Astrocyte (in vitro differentiated cells and primary cell): ENCODE data around the gene DLL1.

ENCODE experiments used
- EZH2 ChIP-seq: IDR thresholded peaks from 2 replicates; pipeline ENCODE4 v1.6.1; 2012; ENCODE audit warnings: mild to moderate bottlenecking, low read length, inconsistent platforms; ENCODE audit not compliant: insufficient read depth
- TF ChIP-seq, protein P1 (sequence below): IDR thresholded peaks from 2 replicates; pipeline ENCODE4 v1.5.1; 2011; ENCODE audit warnings: low read depth, mild to moderate bottlenecking, inconsistent platforms, low read length, moderate library complexity; ENCODE audit not compliant: insufficient read depth

GRCh38 chr6:170272341-170273065 is 18.4 kb downstream of the DLL1 start:
- no peak for TF ChIP-seq EZH2
- TF ChIP-seq, protein P1, sequence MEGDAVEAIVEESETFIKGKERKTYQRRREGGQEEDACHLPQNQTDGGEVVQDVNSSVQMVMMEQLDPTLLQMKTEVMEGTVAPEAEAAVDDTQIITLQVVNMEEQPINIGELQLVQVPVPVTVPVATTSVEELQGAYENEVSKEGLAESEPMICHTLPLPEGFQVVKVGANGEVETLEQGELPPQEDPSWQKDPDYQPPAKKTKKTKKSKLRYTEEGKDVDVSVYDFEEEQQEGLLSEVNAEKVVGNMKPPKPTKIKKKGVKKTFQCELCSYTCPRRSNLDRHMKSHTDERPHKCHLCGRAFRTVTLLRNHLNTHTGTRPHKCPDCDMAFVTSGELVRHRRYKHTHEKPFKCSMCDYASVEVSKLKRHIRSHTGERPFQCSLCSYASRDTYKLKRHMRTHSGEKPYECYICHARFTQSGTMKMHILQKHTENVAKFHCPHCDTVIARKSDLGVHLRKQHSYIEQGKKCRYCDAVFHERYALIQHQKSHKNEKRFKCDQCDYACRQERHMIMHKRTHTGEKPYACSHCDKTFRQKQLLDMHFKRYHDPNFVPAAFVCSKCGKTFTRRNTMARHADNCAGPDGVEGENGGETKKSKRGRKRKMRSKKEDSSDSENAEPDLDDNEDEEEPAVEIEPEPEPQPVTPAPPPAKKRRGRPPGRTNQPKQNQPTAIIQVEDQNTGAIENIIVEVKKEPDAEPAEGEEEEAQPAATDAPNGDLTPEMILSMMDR, result no peak
